ENCODE data around the gene SLC19A1. TPM values are rescaled to one million over a fixed set of nuclear protein-coding genes. Genes with fewer than 3 reads are reported as not detected.

The SLC19A1 gene
- total RNA-seq, 1 donor from 2014 or later, result 6.5 TPM

GRCh38 chr21:45582128-45582527 lies 39.9 kb upstream of the SLC19A1 start:
- Mint-ChIP-seq H3K36me3 (ENCODE audit: low read depth) (peaks cover 3% of the 10 kb centered on the region), H3K27ac (ENCODE audit: unreplicated experiment) (no peak overlapping the region), H3K4me3 (ENCODE audit: unreplicated experiment) (no peak overlapping the region), H3K4me1 (ENCODE audit: low read depth) (no peaks in the 10 kb centered on the region), H3K9me3 (ENCODE audit: low read depth) (peaks cover 34% of the 10 kb centered on the region), H3K27me3 (ENCODE audit: low read depth) (peaks cover 9% of the 10 kb centered on the region)
- DNase-seq (ENCODE audit: low spot score), result no peak
- TF ChIP-seq, protein P1, sequence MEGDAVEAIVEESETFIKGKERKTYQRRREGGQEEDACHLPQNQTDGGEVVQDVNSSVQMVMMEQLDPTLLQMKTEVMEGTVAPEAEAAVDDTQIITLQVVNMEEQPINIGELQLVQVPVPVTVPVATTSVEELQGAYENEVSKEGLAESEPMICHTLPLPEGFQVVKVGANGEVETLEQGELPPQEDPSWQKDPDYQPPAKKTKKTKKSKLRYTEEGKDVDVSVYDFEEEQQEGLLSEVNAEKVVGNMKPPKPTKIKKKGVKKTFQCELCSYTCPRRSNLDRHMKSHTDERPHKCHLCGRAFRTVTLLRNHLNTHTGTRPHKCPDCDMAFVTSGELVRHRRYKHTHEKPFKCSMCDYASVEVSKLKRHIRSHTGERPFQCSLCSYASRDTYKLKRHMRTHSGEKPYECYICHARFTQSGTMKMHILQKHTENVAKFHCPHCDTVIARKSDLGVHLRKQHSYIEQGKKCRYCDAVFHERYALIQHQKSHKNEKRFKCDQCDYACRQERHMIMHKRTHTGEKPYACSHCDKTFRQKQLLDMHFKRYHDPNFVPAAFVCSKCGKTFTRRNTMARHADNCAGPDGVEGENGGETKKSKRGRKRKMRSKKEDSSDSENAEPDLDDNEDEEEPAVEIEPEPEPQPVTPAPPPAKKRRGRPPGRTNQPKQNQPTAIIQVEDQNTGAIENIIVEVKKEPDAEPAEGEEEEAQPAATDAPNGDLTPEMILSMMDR (IDR thresholded peaks at IDR 0.05), result no peak

- Mint-ChIP-seq H3K4me1 (ENCODE audit: low read depth) (no peaks in the 10 kb centered on the region), H3K27me3 (ENCODE audit: low read depth) (peaks cover 13% of the 10 kb centered on the region), H3K4me3 (ENCODE audit: unreplicated experiment) (no peak overlapping the region), H3K36me3 (ENCODE audit: low read depth) (peaks cover under 1% of the 10 kb centered on the region), H3K9me3 (ENCODE audit: low read depth) (peaks cover 26% of the 10 kb centered on the region), H3K27ac (ENCODE audit: unreplicated experiment) (no peak overlapping the region)
- TF ChIP-seq, protein P1 (IDR thresholded peaks at IDR 0.05), result no peak
- peak; percentile 77 for DNase-seq (ENCODE audit: low spot score)
Observed at GRCh38 chr21:45581322-45581712, 39.1 kb upstream of the SLC19A1 start.

- H3K36me3 Mint-ChIP-seq (ENCODE audit: low read depth), result peaks cover 1% of the 10 kb centered on the region
- peak; percentile 78 for DNase-seq (ENCODE audit: low spot score)
- H3K9me3 Mint-ChIP-seq (ENCODE audit: low read depth), result peaks cover 21% of the 10 kb centered on the region
- no peaks in the 10 kb centered on the region for H3K4me1 Mint-ChIP-seq (ENCODE audit: low read depth)
- peaks cover 13% of the 10 kb centered on the region for H3K27me3 Mint-ChIP-seq (ENCODE audit: low read depth)
- H3K27ac Mint-ChIP-seq (ENCODE audit: unreplicated experiment), result no peak overlapping the region
- H3K4me3 Mint-ChIP-seq (ENCODE audit: unreplicated experiment), result no peak overlapping the region
- TF ChIP-seq, protein P1 (IDR thresholded peaks at IDR 0.05), result no peak
Observed at GRCh38 chr21:45580576-45581321, 38.5 kb upstream of the SLC19A1 start.

DNA sequence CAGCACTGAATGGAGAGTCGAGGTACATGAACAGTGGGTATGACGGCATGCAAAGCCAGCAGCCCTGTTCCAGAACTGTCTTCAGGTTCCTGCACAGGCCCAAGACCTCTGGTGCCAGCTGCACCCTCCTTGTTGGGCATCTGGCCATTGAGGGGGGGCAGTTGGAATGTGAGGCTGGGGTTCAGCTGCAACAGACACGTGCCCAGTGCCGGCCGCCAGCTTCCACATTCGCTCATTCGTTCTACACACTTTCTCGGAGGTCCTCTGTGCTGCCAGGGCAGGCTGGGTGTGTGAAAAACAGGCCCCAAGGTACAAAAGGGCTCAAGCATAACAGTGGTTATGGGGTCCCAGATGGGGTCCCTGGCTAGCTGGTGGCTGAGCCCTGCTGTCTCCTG lies 37.9 kb upstream of the SLC19A1 start:
- Mint-ChIP-seq H3K27me3 (ENCODE audit: low read depth) (peaks cover 13% of the 10 kb centered on the region), H3K9me3 (ENCODE audit: low read depth) (peaks cover 21% of the 10 kb centered on the region), H3K4me1 (ENCODE audit: low read depth) (no peaks in the 10 kb centered on the region), H3K36me3 (ENCODE audit: low read depth) (peaks cover 1% of the 10 kb centered on the region), H3K4me3 (ENCODE audit: unreplicated experiment) (no peak overlapping the region), H3K27ac (ENCODE audit: unreplicated experiment) (no peak overlapping the region)
- TF ChIP-seq, protein P1 (IDR thresholded peaks at IDR 0.05), result no peak
- DNase-seq (ENCODE audit: low spot score), result peak; percentile 61

DNA sequence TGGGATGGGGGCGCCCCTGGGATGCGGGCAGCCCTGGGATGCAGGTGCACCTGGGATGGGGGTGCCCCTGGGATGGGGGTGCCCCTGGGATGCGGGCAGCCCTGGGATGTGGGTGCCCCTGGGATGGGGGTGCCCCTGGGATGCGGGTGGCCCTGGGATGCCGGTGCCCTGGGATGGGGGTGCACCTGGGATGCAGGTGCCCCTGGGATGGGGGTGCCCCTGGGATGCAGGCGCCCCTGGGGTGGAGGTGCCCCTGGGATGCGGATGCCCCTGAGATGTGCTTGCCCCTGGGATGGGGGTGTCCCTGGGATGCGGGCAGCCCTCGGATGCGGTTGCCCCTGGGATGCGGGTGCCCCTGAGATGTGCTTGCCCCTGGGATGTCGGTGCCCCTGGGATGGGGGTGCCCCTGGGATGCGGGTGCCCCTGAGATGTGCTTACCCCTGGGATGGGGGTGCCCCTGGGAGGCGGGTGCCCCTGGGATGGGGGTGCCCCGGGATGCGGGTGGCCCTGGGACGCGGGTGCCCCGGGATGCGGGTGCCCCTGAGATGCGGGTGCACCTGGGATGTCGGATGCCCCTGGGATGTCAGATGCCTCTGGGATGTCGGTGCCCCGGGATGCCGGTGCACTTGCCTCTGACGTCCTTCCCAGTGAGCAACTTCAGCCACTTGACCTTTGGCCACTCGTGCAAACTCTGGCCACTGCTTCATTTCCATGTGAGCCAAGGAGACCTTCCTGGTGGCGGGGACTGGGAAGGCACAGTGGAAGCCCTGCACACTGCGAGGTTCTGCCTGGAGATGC lies 37.3 kb upstream of the SLC19A1 start:
- Mint-ChIP-seq H3K4me3 (ENCODE audit: unreplicated experiment) (no peak overlapping the region), H3K36me3 (ENCODE audit: low read depth) (peaks cover 1% of the 10 kb centered on the region), H3K4me1 (ENCODE audit: low read depth) (no peaks in the 10 kb centered on the region)

More for the DNA sequence above, 37.3 kb upstream of the SLC19A1 start:
- TF ChIP-seq, protein P1 (IDR thresholded peaks at IDR 0.05), result no peak
- Mint-ChIP-seq H3K27ac (ENCODE audit: unreplicated experiment) (no peak overlapping the region), H3K9me3 (ENCODE audit: low read depth) (peaks cover 16% of the 10 kb centered on the region), H3K27me3 (ENCODE audit: low read depth) (peaks cover 13% of the 10 kb centered on the region)
- peak; percentile 84 for DNase-seq (ENCODE audit: low spot score)
